Renal cortex interstitium (tissue), 15 donors: ENCODE results near the gene ERCC6L2. TPM values are rescaled to one million over a fixed set of nuclear protein-coding genes. Genes with fewer than 3 reads are reported as not detected.

Experiments
- DNase-seq, 11 donors: peaks; one replicate each; pipeline ENCODE4 v3.0.0-alpha.2; 2013; ENCODE audit warnings: low read depth in 9 of 11, low spot score in 4 of 11; ENCODE audit errors: extremely low read depth in 1 of 11
- long read RNA-seq, 16 experiments: transcript quantifications; one replicate each; lab custom pipeline, GENCODE V29; 2026
- polyA plus RNA-seq, 3 donors: library from polyadenylated mRNA; unstranded; fragments of 120-200 nt; gene quantifications; one replicate each; pipeline ENCODE4 v1.2.1, GENCODE V29; 2013; ENCODE audit not compliant: insufficient read length in 3 of 3

Gene ERCC6L2, protein sequence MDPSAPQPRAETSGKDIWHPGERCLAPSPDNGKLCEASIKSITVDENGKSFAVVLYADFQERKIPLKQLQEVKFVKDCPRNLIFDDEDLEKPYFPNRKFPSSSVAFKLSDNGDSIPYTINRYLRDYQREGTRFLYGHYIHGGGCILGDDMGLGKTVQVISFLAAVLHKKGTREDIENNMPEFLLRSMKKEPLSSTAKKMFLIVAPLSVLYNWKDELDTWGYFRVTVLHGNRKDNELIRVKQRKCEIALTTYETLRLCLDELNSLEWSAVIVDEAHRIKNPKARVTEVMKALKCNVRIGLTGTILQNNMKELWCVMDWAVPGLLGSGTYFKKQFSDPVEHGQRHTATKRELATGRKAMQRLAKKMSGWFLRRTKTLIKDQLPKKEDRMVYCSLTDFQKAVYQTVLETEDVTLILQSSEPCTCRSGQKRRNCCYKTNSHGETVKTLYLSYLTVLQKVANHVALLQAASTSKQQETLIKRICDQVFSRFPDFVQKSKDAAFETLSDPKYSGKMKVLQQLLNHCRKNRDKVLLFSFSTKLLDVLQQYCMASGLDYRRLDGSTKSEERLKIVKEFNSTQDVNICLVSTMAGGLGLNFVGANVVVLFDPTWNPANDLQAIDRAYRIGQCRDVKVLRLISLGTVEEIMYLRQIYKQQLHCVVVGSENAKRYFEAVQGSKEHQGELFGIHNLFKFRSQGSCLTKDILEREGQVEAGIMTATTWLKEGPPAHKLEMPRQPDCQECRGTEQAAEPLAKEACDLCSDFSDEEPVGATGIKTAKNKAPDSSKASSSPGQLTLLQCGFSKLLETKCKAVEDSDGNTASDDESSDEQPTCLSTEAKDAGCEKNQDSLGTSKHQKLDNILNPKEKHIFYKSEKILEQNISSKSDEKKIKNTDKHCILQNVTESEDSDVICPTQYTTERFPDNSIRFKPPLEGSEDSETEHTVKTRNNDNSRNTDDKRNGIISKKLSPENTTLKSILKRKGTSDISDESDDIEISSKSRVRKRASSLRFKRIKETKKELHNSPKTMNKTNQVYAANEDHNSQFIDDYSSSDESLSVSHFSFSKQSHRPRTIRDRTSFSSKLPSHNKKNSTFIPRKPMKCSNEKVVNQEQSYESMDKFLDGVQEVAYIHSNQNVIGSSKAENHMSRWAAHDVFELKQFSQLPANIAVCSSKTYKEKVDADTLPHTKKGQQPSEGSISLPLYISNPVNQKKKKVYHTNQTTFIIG (N-terminal part only)
- 10 to 100 TPM; 44.5 to 51.4 (median 46.4) TPM for polyA plus RNA-seq
- long read RNA-seq, donor 1, partial matches to known transcripts = 0 of 2 reads
- long read RNA-seq, donor 1, other reads (novel, unspliced or antisense) = 0 of 2 reads
- long read RNA-seq, donor 2, partial matches to known transcripts = 0 of 3 reads
- long read RNA-seq, donor 2, other reads (novel, unspliced or antisense) = 0 of 3 reads
- long read RNA-seq, donor 3 = 0 reads
- long read RNA-seq, donor 4, full-length matches to known transcripts = 1 of 9 reads
- long read RNA-seq, donor 4, partial matches to known transcripts = 8 of 9 reads
- long read RNA-seq, donor 4, other reads (novel, unspliced or antisense) = 0 of 9 reads
- long read RNA-seq, donor 5 = 0 reads
- long read RNA-seq, donor 6, partial matches to known transcripts = 0 of 1 reads
- long read RNA-seq, donor 6, other reads (novel, unspliced or antisense) = 0 of 1 reads
- long read RNA-seq, donor 7, partial matches to known transcripts = 0 of 1 reads
- long read RNA-seq, donor 7, other reads (novel, unspliced or antisense) = 0 of 1 reads
- long read RNA-seq, donor 8, partial matches to known transcripts = 0 of 1 reads
- long read RNA-seq, donor 8, other reads (novel, unspliced or antisense) = 0 of 1 reads
- long read RNA-seq, donor 9, partial matches to known transcripts = 0 of 1 reads
- long read RNA-seq, donor 9, other reads (novel, unspliced or antisense) = 0 of 1 reads
- long read RNA-seq, donor 10, partial matches to known transcripts = 0 of 1 reads
- long read RNA-seq, donor 10, other reads (novel, unspliced or antisense) = 0 of 1 reads
- long read RNA-seq, donor 11, full-length matches to known transcripts = 3 of 3 reads
- long read RNA-seq, donor 11, partial matches to known transcripts = 0 of 3 reads
- long read RNA-seq, donor 11, other reads (novel, unspliced or antisense) = 0 of 3 reads
- long read RNA-seq, donor 12 = 0 reads
- long read RNA-seq, donor 13 = 0 reads
- long read RNA-seq, donor 14, full-length matches to known transcripts = 1 of 6 reads
- long read RNA-seq, donor 14, partial matches to known transcripts = 5 of 6 reads
- long read RNA-seq, donor 14, other reads (novel, unspliced or antisense) = 0 of 6 reads
- long read RNA-seq, donor 15, partial matches to known transcripts = 0 of 1 reads
- long read RNA-seq, donor 15, other reads (novel, unspliced or antisense) = 0 of 1 reads
- long read RNA-seq, donor 16, partial matches to known transcripts = 30 of 31 reads
- long read RNA-seq, donor 16, other reads (novel, unspliced or antisense) = 0 of 31 reads

DNA sequence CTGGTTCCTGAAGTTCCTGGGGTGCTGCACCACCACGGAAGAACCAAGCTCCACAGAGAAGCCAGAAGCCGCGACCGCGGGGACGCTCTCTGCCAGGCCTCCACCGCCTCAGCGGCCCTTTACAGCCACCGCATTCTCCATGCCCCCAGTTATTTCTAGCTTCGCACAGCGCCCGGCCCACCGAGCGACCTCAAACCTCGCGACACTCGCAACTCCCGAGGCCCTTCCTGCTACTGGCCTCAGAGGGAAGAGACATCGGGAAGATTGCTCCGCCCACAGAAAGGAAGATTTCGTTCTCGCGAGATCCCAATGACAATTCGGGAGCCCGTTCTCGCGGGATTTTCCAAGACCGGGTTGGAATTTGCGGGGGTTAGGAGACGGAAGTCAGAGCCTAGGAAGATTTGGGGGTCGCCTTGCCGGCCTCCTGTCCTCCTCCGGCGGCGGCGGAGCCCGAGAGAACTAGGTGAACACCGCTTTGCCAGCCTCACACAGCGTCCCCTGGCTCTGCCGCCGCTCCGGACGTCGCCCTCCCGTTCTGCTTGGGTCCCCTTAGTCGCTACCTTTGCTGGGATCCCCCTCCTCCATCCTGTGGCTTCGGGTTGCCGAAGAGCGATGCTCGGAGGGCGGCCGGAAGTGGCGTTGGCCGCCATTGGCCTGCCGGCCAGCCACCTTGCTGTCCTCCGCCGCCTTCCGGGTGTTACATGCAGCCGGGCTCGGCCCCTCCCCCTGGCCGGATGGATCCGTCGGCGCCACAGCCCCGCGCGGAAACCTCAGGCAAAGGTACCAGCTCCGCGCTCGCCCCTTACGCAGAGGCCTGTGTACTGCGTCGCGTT, at the start of gene ERCC6L2:
TSS of gene ERCC6L2 (plus strand) at position 387 of the 833 bp plus-strand sequence. CDS start at position 735, 348 bp downstream.
- DNase-seq = peak; percentile 98 to 100 (median 99)

DNA sequence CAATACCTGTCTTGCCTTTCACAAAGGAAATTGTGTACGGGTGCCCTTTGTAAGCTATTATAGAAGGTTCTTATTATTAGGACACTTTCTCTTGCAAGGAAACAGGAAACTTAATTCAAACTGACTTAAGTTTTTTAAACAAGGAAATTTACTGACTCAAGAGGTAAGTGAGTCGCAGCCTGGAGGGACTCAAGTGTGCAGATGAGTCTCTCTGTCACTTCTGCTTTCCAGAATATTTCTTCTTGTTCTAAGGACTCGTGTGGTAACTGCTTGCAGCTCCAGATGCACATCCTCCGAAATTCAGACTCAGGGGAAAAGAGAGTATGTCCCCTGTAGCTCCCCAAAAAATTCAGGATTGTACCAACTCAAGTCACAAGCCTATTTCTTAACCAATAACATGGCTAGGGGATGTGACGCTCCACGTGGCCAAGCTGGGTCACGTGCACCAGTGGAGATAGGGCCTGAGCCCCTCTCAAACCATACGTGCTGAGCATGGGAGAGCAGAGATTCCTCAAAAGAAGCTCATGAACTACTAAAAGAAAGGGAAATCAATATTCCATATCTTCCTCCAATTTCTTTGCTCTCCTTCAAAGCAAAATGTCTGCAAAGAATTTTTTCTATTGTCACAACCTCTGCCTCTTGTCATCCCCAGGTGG, 49.2 kb upstream of the ERCC6L2 start:
- DNase-seq = no peak

DNA sequence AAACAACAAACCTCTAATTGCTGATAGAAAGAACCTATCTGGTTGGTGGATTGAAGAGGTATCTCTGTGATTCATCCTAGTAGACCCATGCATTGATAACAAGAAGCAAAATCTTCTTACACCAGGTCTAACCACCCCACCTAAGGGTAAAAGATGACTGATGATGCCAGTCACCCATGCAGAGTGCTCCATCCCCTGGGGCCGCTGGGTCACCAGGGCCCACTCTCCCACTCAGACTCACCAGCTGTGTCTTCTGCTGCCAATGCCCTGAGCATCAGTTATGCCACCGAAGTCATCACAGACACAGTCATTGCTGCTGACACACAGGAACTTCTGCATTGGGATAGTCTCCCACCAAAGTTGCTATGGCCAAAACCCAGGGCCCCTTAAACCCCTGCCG, 44.7 kb upstream of the ERCC6L2 start:
- DNase-seq = no peak

DNA sequence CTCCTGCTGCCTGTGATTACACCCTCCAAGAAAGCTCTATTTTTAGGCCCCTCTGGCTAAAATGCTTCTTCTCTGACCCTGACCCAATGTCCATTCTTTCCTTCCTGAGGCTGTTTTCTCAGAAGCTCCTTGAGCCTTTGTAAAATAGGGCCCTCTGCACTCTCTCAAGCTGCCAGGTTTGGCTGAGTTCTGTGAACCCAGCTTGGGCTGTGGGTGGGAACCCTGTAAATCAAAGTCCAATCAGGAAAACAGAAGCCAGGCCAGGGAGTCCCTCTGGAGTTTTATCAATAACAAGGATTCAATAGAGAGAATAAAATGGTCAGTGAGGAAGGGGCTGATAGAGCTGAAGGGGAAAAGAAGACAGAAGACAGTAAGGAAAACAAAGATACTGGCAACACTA, 43.7 kb upstream of the ERCC6L2 start:
- DNase-seq = no peak

DNA sequence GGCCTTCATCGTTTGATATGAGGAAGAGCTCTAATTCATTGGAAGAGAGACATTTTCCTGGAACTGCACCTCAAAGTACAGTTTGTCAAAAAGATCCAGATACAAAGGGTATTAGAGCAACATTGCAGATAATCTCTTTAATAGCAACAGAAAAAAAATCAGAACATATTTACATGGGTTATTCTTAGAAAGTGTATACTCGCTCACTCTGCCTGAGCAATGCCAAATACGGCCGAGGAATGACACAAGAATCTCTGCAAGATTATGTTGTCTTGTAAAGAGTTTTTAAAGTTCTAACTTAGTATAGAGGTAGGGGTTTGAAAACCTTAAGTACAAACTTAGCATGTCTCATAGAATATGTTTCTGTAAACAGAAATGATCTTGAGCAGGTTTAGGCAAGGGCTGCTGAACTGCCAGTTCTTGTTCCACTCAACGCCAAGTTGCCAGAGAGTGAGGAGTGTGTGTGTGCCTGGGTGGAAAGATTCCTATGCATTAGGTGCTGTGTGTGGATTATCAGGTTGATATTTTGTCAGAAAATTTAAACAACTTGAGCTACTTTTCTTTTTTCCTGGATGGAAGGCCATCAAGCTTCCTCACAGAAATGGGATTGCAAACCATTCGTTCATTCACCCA, 41.8 kb upstream of the ERCC6L2 start:
- DNase-seq = no peak

DNA sequence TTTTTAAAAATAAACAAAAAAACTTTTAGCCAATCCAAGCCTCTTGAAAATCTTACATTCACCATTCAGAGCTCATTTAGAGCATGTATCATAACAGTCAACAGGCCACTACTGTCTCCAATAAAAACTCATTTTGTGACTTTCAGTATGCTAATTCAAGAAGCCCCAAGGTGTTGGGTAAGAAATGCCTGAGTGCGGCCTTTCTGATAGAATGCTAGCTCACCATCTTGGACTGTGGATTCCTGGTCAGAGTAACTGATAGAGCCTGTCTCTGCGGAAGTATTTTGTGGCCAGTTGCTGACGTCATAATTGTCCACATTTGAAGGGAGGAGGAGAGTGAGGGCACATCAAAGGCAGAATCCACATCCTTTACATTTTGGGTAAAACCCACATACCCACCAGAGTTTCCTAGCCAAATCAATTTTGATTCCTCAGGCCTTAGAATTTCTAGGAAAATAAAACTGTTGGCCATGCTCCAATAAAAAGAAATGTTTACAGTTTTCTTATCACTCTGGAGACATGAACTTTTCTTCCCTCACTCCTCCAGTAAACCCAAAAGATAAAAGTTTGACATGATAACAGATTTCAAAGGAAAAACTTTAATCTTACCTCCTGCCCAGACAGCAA, 41.1 kb upstream of the ERCC6L2 start:
- DNase-seq = no peak

DNA sequence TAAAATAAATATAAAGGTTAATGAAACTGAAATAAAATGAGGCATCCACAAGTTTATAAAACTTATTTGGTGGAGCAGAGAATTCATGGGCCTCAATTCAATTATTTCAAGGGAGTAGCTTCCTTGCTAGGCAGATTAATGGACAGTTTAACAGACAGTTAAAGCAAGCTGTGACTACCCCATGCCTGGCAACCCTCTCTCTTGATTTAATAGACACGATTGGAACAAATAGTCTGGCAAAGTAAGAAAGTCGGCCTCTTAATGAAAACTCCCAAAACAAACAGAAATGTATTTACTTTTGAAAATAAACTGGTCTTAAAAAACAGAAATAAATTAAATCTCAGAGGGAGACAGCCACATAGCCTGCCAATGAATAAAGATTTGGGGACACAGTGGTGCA, 40.1 kb upstream of the ERCC6L2 start:
- no peak for DNase-seq

DNA sequence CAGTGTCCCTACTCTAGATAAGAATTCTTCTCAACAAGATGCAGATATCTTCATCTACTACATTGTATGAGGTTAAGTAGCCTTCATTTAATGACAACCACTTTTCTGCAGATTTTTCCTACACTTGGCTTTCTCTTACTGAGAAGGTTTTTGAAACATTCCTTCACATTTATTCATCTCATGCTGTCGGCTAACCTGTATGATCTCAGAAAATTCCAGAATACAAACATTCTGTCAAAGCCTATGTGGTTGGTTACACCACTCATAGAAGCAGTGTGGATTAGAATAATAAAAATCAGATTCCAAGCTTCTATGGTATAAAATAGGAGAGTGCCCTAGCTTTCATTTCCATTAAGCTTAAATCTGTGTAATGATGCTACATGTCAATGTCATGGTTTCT, 39.4 kb upstream of the ERCC6L2 start:
- no peak for DNase-seq

DNA sequence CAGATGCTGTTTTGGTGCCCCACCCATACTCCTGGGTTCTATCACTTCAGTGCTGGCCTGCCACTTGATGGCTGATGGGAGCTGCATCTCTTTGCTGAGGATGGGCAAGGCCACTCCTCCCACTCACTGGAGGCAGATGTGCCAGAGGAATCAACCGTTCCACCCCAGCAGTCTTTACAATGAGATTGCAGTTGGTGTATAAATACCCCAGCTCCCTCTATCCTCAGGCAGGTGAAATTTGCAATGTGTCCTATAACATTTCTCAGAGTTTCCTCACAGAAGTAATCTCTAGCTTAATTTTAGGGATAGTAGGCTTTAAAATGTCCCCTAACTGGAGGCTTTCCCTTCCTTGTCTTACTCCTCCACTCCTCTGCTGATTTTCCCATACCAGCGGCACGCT, 36.5 kb upstream of the ERCC6L2 start:
- DNase-seq = no peak

DNA sequence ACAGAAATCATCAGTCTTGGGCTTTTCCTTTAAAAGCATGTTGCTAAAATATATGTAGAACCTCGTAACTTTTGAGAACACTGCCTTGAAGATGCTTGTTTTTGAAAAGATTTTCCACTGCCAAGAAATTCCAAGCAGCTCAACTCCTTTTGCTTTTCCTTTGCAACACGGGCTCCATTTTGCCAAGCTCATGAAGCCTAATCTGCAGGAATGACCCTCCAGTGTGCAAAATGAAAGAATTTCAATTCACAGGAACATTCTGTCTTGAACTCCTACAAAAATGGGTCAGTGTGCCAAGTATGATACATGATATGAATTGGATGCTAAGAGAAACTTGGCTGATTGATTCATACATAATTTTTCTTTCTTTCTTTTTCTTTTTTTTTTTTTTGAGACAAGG, 35.4 kb upstream of the ERCC6L2 start:
- DNase-seq = no peak

DNA sequence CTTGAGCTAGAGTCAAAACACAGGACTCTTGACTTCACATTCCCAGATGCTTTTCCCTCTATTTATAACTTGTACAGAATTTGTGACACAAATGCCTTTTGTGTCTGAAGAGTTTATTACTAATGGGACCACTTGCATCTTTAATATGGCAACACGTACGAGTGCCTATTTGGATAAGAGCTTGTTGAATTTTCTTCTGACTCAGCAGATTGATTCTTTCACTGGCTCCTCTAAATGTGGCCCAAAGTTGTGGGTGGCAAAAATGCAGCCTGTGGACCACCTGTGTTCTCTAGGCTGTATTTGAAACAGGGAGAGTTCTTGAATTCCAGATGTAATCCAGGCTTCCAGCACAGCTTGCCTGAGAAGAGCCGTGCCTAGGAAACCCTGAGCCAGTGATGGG, 34.1 kb upstream of the ERCC6L2 start:
- no peak for DNase-seq

DNA sequence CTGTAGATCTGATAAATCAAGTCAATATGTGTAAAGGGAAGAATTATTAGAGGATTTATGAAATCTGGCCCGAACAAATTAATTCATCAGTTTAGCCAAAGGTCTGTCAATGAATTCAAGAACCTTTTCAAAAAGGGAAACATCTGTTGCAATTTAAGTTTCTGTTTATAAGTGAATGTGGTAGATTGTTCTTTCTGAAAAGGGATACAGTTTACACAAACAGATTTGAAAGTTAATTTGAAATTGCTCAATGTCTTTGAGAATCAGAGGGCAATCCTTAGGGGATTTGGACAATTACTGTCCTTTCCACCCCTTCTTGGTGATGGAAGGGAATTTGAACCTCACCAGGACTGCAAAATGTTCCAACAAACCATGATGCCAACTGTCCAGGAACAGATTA, 29.7 kb upstream of the ERCC6L2 start:
- no peak for DNase-seq

DNA sequence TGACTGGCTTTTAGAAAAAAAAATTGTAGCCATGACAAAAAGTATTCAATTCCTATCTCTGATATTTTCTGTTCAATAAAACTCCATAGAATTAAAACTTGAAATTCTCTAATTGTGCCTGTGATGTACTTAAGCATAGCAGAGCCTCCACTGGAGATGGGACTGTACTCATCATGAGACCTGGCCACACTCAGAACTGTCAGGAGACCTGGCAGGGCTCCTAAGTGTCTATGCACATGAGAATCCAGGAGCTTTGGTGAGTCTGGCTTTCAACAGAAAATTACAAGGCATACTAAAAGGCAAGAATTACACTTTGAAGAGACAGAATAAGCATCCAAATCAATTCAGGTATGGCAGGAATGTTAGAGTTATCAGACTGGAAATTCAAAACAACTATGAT, 26.7 kb upstream of the ERCC6L2 start:
- no peak for DNase-seq

DNA sequence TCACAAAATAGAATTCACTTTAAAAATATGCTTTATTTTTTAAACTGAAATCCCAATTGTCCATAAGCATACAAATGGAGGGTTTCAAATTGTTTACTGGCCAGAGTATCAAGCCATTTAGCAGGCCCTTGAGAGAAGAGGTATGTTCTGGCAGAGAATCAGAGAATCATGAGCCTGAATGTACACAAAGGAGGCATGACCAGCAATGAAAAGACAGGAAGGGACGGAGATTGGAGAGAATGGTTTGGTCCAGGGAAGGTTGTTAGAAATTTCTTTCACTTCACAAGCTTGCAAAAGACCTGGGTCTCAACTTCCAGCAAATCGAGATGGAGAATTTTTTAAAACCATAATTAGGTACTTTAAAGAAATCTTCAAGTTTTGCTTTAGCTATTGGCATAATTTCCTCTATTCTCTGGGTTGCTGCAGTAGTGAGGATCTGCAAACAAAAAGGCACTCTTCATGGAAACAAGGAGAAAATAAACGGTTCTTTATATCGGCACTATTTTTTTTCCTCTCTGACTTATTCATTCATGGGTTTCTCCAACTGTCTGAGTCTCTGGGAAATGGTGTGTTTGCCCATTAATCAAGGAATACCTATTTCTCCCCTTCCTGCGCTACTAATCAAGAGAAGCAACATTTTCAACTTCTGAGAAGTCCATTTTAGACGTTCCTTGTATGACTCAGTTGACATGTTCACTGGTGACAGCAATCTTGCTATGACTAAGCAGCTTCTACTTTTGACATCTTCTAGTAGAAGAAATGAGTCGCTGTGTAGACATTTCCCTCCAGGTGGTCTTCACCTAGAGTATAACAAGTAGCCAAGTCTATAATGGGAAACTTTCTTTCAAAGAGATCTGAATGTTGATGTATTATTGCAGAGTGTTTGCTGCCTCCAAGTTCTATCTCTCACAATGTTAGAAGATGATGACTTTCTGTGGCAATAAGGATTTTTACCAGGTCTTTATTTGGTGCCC, 23.1 kb upstream of the ERCC6L2 start:
- DNase-seq = no peak
